H9 (cell line): Measurements from ENCODE around the gene LYPLA2. TPM values are rescaled to one million over a fixed set of nuclear protein-coding genes. Genes with fewer than 3 reads are reported as not detected.

Experiments used
- DNase-seq: peaks from one replicate; pipeline ENCODE4 v3.0.0-alpha.2; 2017
- H2AFZ ChIP-seq: one replicate; pipeline ENCODE4 v1.6.1; 2013; ENCODE audit warnings: mild to moderate bottlenecking, low read length, control low read depth, moderate library complexity
- H2AK5ac ChIP-seq: 2 replicates; pipeline ENCODE4 v1.6.1; 2013; ENCODE audit warnings: low read length, control low read depth, mixed read lengths; ENCODE audit not compliant: insufficient read length
- H2BK120ac ChIP-seq: one replicate; pipeline ENCODE4 v1.6.1; 2013; ENCODE audit warnings: low read depth, mild to moderate bottlenecking, low read length, control low read depth, inconsistent platforms; ENCODE audit not compliant: poor library complexity, severe bottlenecking
- H2BK12ac ChIP-seq: 2 replicates; pipeline ENCODE4 v1.6.1; 2013; ENCODE audit warnings: low read length, control low read depth, mixed read lengths, low read depth; ENCODE audit not compliant: insufficient read length
- H2BK15ac ChIP-seq: 2 replicates; pipeline ENCODE4 v1.6.1; 2013; ENCODE audit warnings: low read depth, low read length, control low read depth
- H2BK20ac ChIP-seq: one replicate; pipeline ENCODE4 v1.6.1; 2013; ENCODE audit warnings: low read depth, mild to moderate bottlenecking, low read length, control low read depth, inconsistent platforms; ENCODE audit not compliant: poor library complexity, severe bottlenecking
- H2BK5ac ChIP-seq: 2 replicates; pipeline ENCODE4 v1.6.1; 2013; ENCODE audit warnings: low read length, control low read depth, mixed read lengths; ENCODE audit not compliant: insufficient read length
- H3K14ac ChIP-seq: 2 replicates; pipeline ENCODE4 v1.6.1; 2013; ENCODE audit warnings: low read length, control low read depth; ENCODE audit not compliant: insufficient read depth
- H3K18ac ChIP-seq: 2 replicates; pipeline ENCODE4 v1.6.1; 2013; ENCODE audit warnings: low read depth, mild to moderate bottlenecking, mixed read lengths, low read length, control low read depth; ENCODE audit not compliant: insufficient read length
- H3K23ac ChIP-seq: 2 replicates; pipeline ENCODE4 v1.6.1; 2013; ENCODE audit warnings: low read length, control low read depth, mixed read lengths, low read depth; ENCODE audit not compliant: insufficient read length
- H3K23me2 ChIP-seq: 2 replicates; pipeline ENCODE4 v1.6.1; 2013; ENCODE audit warnings: low read depth, mild to moderate bottlenecking, mixed read lengths, low read length, control low read depth; ENCODE audit not compliant: insufficient read length, poor library complexity, severe bottlenecking
- H3K27ac ChIP-seq: 2 replicates; pipeline ENCODE4 v1.5.1; 2013; ENCODE audit warnings: low read length, control low read depth, mixed read lengths, low read depth; ENCODE audit not compliant: insufficient read length
- H3K27me3 ChIP-seq: 2 replicates; pipeline ENCODE4 v1.6.1; 2013; ENCODE audit warnings: low read length, control low read depth, inconsistent platforms; ENCODE audit not compliant: insufficient read depth
- H3K4ac ChIP-seq: 2 replicates; pipeline ENCODE4 v1.6.1; 2013; ENCODE audit warnings: low read depth, mild to moderate bottlenecking, control low read depth, inconsistent platforms, low read length, moderate library complexity
- H3K4me1 ChIP-seq: 2 replicates; pipeline ENCODE4 v1.6.1; 2013; ENCODE audit warnings: low read length, control low read depth, inconsistent platforms; ENCODE audit not compliant: insufficient read depth
- H3K4me2 ChIP-seq: 2 replicates; pipeline ENCODE4 v1.6.1; 2013; ENCODE audit warnings: low read length, control low read depth, mixed read lengths; ENCODE audit not compliant: insufficient read length, insufficient read depth
- H3K56ac ChIP-seq: 2 replicates; pipeline ENCODE4 v1.6.1; 2013; ENCODE audit warnings: low read depth, mild to moderate bottlenecking, mixed read lengths, low read length, control low read depth; ENCODE audit not compliant: insufficient read length
- H3K79me1 ChIP-seq: 2 replicates; pipeline ENCODE4 v1.6.1; 2013; ENCODE audit warnings: low read depth, mild to moderate bottlenecking, moderate library complexity, low read length, control low read depth, inconsistent platforms; ENCODE audit not compliant: insufficient read depth, poor library complexity, severe bottlenecking
- H3K79me2 ChIP-seq: 2 replicates; pipeline ENCODE4 v1.6.1; 2013; ENCODE audit warnings: low read length, control low read depth, inconsistent platforms; ENCODE audit not compliant: insufficient read depth
- H3K9ac ChIP-seq: 2 replicates; pipeline ENCODE4 v1.6.1; 2013; ENCODE audit warnings: low read length, control low read depth, mixed read lengths; ENCODE audit not compliant: insufficient read length; ENCODE audit errors: extremely low read depth
- H3K9me3 ChIP-seq: one replicate; pipeline ENCODE4 v1.6.1; 2013; ENCODE audit warnings: low read depth, low read length, inconsistent platforms; ENCODE audit not compliant: control insufficient read depth
- H3T11ph ChIP-seq: one replicate; pipeline ENCODE4 v1.6.1; 2013; ENCODE audit warnings: mild to moderate bottlenecking, low read length, control low read depth, inconsistent platforms
- H4K20me1 ChIP-seq: one replicate; pipeline ENCODE4 v1.6.1; 2013; ENCODE audit not compliant: control insufficient read depth, insufficient read length, insufficient read depth
- H4K5ac ChIP-seq: 2 replicates; pipeline ENCODE4 v1.6.1; 2013; ENCODE audit warnings: low read depth, mild to moderate bottlenecking, mixed read lengths, low read length, control low read depth; ENCODE audit not compliant: insufficient read length
- H4K8ac ChIP-seq: replicated peaks from 2 replicates; pipeline ENCODE4 v1.6.1; 2013; ENCODE audit warnings: low read length, control low read depth, mixed read lengths, low read depth; ENCODE audit not compliant: insufficient read length
- H4K91ac ChIP-seq: 2 replicates; pipeline ENCODE4 v1.6.1; 2013; ENCODE audit warnings: low read depth, mild to moderate bottlenecking, moderate library complexity, mixed read lengths, low read length, control low read depth; ENCODE audit not compliant: insufficient read length
- H3K27ac Mint-ChIP-seq, 3 experiments: 2 replicates in 2 of 3; 3 replicates in 1 of 3; pipeline ENCODE4 v1.8.0; 2020 to 2021; ENCODE audit warnings: mixed read lengths in 3 of 3, mild to moderate bottlenecking in 1 of 3, moderate library complexity in 1 of 3
- H3K27me3 Mint-ChIP-seq: 2 replicates; pipeline ENCODE4 v1.8.0; 2021; ENCODE audit warnings: low read depth, mild to moderate bottlenecking, moderate library complexity, mixed read lengths
- H3K36me3 Mint-ChIP-seq, 3 experiments: 2 replicates in 2 of 3; 3 replicates in 1 of 3; pipeline ENCODE4 v1.8.0; 2020 to 2021; ENCODE audit warnings: low read depth in 3 of 3, mixed read lengths in 3 of 3; ENCODE audit not compliant: insufficient read depth in 1 of 3
- H3K4me1 Mint-ChIP-seq, 2 experiments: 2 replicates each; pipeline ENCODE4 v1.8.0; 2020; ENCODE audit warnings: mixed read lengths in 2 of 2
- H3K4me3 Mint-ChIP-seq, 2 experiments: 2 replicates in 1 of 2; 3 replicates in 1 of 2; pipeline ENCODE4 v1.8.0; 2020 to 2021; ENCODE audit warnings: mild to moderate bottlenecking in 2 of 2, mixed read lengths in 2 of 2, moderate library complexity in 1 of 2
- H3K9me3 Mint-ChIP-seq, 2 experiments: 2 replicates in 1 of 2; 3 replicates in 1 of 2; pipeline ENCODE4 v1.8.0; 2020; ENCODE audit warnings: mild to moderate bottlenecking in 2 of 2, mixed read lengths in 2 of 2, moderate library complexity in 1 of 2
- WGBS: extraction: QIAGEN DNeasy Blood & Tissue Kit; methylation state at CpG from one replicate; pipeline ENCODE4 v1.1.7; 2013; ENCODE audit warnings: missing lambda C conversion rate, low lambda C conversion rate, mixed read lengths; ENCODE audit not compliant: insufficient read length; ENCODE audit errors: extremely low coverage; 5-methylcytosine and 5-hydroxymethylcytosine counted together
- total RNA-seq: library from RNA; stranded (reverse); gene quantifications from 2 replicates; pipeline ENCODE4 v1.2.1, GENCODE V29; 2021
- TF ChIP-seq, protein P1 (sequence below): fragments of 200-600 bp; sonication (generic); conservative IDR thresholded peaks from 3 replicates; pipeline ENCODE4 v1.8.0; 2021; ENCODE audit warnings: antibody characterized with exemption, mild to moderate bottlenecking

Gene LYPLA2
- total RNA-seq, 1 experiment from 2014 or later = 118 TPM

DNA sequence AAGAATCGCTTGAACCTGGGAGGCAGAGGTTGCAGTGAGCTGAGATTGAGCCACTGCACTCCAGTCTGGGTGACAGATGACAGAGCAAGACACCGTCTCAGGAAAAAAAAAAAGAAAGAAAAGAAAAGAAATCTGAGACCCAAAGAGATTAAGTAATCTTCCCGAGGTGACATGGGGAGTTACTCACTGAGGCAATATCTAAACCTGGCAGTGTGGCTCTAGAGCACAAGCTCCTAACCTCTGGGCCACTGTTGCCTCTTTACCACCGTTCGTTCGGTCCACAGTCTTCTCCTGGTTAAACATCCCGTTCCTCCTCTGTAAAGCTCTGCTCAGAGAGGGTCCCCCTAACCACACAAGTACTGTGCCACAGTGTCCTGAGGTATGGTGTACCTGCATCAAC, 32.8 kb downstream of the LYPLA2 start:
- Histone ChIP-seq H3K23me2 (peaks cover 3% of the 10 kb centered on the region), H4K20me1 (no peaks in the 10 kb centered on the region), H4K91ac (no peak overlapping the region), H3T11ph (no peak overlapping the region), H4K8ac (no peak overlapping the region), H2AFZ (no peak overlapping the region), H3K79me1 (no peaks in the 10 kb centered on the region), H3K4ac (no peak overlapping the region), H3K79me2 (no peaks in the 10 kb centered on the region), H3K9ac (no peak overlapping the region), H3K27ac (no peak overlapping the region), H3K18ac (no peak overlapping the region), H3K56ac (no peak overlapping the region), H3K4me2 (peak overlapping the region; percentile 98), H2BK5ac (no peak overlapping the region), H3K4me1 (no peaks in the 10 kb centered on the region), H3K9me3 (no peaks in the 10 kb centered on the region), H2BK20ac (no peak overlapping the region), H2BK15ac (no peak overlapping the region), H2AK5ac (no peak overlapping the region), H2BK120ac (no peak overlapping the region), H4K5ac (no peak overlapping the region), H3K27me3 (no peaks in the 10 kb centered on the region), H2BK12ac (no peak overlapping the region), H3K23ac (no peak overlapping the region), H3K14ac (no peak overlapping the region)
- H3K4me1 Mint-ChIP-seq = peaks cover 15 to 18% of the 10 kb centered on the region in 2 experiments
- TF ChIP-seq, protein P1, sequence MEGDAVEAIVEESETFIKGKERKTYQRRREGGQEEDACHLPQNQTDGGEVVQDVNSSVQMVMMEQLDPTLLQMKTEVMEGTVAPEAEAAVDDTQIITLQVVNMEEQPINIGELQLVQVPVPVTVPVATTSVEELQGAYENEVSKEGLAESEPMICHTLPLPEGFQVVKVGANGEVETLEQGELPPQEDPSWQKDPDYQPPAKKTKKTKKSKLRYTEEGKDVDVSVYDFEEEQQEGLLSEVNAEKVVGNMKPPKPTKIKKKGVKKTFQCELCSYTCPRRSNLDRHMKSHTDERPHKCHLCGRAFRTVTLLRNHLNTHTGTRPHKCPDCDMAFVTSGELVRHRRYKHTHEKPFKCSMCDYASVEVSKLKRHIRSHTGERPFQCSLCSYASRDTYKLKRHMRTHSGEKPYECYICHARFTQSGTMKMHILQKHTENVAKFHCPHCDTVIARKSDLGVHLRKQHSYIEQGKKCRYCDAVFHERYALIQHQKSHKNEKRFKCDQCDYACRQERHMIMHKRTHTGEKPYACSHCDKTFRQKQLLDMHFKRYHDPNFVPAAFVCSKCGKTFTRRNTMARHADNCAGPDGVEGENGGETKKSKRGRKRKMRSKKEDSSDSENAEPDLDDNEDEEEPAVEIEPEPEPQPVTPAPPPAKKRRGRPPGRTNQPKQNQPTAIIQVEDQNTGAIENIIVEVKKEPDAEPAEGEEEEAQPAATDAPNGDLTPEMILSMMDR = no peak
- H3K27ac Mint-ChIP-seq = 0 out of 7 replicates have a peak overlapping the region, but pooled peaks of 1 of the 3 experiments have one; percentile 48
- no peaks in the 10 kb centered on the region; a peak in 1 of 7 replicates for H3K36me3 Mint-ChIP-seq
- DNase-seq = no peak
- no peaks in the 10 kb centered on the region; the same call in 1 of the 2 replicates for H3K27me3 Mint-ChIP-seq
- H3K4me3 Mint-ChIP-seq = peak overlapping the region; percentile 93 to 97; a peak in 4 of 5 replicates
- WGBS = no CpG with 5 or more reads among the region's 7 CpGs
- H3K9me3 Mint-ChIP-seq = no peaks in the 10 kb centered on the region
